Gastrocnemius medialis (tissue), 4 donors: ENCODE data around the gene ADORA1.

Experiments
- POLR2A ChIP-seq, 2 donors: fragments of 450-650 bp; IDR thresholded peaks; one replicate each; pipeline ENCODE4 v1.6.1; 2017; ENCODE audit warnings: antibody characterized with exemption in 2 of 2, mild to moderate bottlenecking in 2 of 2, moderate library complexity in 2 of 2
- TF ChIP-seq, protein P1 (sequence below), 5 experiments: fragments of 450-650 bp in 3 of 5; fragments of 200-600 bp in 2 of 5; sonication (generic) in 2 of 5; IDR thresholded peaks in 4 of 5; conservative IDR thresholded peaks in 1 of 5; 1 replicate in 4 of 5; 2 replicates in 1 of 5; pipeline ENCODE4 v1.5.1; 2016 to 2019; ENCODE audit warnings: antibody characterized with exemption in 5 of 5, mild to moderate bottlenecking in 3 of 5, moderate library complexity in 3 of 5

GRCh38 chr1:203152158-203153034 lies 24.9 kb downstream of the ADORA1 start:
- TF ChIP-seq, protein P1, sequence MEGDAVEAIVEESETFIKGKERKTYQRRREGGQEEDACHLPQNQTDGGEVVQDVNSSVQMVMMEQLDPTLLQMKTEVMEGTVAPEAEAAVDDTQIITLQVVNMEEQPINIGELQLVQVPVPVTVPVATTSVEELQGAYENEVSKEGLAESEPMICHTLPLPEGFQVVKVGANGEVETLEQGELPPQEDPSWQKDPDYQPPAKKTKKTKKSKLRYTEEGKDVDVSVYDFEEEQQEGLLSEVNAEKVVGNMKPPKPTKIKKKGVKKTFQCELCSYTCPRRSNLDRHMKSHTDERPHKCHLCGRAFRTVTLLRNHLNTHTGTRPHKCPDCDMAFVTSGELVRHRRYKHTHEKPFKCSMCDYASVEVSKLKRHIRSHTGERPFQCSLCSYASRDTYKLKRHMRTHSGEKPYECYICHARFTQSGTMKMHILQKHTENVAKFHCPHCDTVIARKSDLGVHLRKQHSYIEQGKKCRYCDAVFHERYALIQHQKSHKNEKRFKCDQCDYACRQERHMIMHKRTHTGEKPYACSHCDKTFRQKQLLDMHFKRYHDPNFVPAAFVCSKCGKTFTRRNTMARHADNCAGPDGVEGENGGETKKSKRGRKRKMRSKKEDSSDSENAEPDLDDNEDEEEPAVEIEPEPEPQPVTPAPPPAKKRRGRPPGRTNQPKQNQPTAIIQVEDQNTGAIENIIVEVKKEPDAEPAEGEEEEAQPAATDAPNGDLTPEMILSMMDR (IDR thresholded peaks at IDR 0.05 in 4 of 5, conservative IDR thresholded peaks at IDR 0.05 in 1 of 5): no peak
- TF ChIP-seq POLR2A (IDR thresholded peaks at IDR 0.05): no peak
